ENCODE measurements around the gene MYO16.

- TF ChIP-seq POLR2A (IDR thresholded peaks at IDR 0.05) (no peak), EP300 (IDR thresholded peaks at IDR 0.05) (no peak), CTCF (IDR thresholded peaks at IDR 0.05) (no peak), POLR2AphosphoS5 (IDR thresholded peaks at IDR 0.05) (no peak)
Observed at GRCh38 chr13:108858676-108859075, 229.3 kb downstream of the MYO16 start.
